Measurements from ENCODE around the gene ITPR3. TPM values are rescaled to one million over a fixed set of nuclear protein-coding genes. Genes with fewer than 3 reads are reported as not detected.

The ITPR3 gene
- total RNA-seq, 1 donor from 2014 or later, result 69.3 TPM

- no peak for DNase-seq (ENCODE audit: low read depth)
- peak overlapping the region; percentile 94 for H3K4me3 ChIP-seq (ENCODE audit: low read depth, low read length)
- no peak for TF ChIP-seq CTCF (conservative IDR thresholded peaks at IDR 0.05; ENCODE audit: low read depth, low read length)
These were observed 728 bp downstream of the ITPR3 start for GRCh38 chr6:33621711-33622388.

- TF ChIP-seq CTCF (conservative IDR thresholded peaks at IDR 0.05; ENCODE audit: low read depth, low read length), result no peak
- H3K4me3 ChIP-seq (ENCODE audit: low read depth, low read length), result peak overlapping the region; percentile 94
- no peak for DNase-seq (ENCODE audit: low read depth)
These were observed 1.6 kb downstream of the ITPR3 start for GRCh38 chr6:33622456-33623431.

- DNase-seq (ENCODE audit: low read depth), result no peak
- H3K4me3 ChIP-seq (ENCODE audit: low read depth, low read length), result peak overlapping the region; percentile 94
- no peak for TF ChIP-seq CTCF (conservative IDR thresholded peaks at IDR 0.05; ENCODE audit: low read depth, low read length)
These were observed 2.8 kb downstream of the ITPR3 start for GRCh38 chr6:33623895-33624381.

GRCh38 chr6:33624856-33625255 is 3.7 kb downstream of the ITPR3 start:
- no peak for DNase-seq (ENCODE audit: low read depth)
- peak overlapping the region; percentile 18 for H3K4me3 ChIP-seq (ENCODE audit: low read depth, low read length)
- no peak for TF ChIP-seq CTCF (conservative IDR thresholded peaks at IDR 0.05; ENCODE audit: low read depth, low read length)

GRCh38 chr6:33627876-33628275 is 6.8 kb downstream of the ITPR3 start:
- no peak for TF ChIP-seq CTCF (conservative IDR thresholded peaks at IDR 0.05; ENCODE audit: low read depth, low read length)
- DNase-seq (ENCODE audit: low read depth), result no peak
- no peak overlapping the region for H3K4me3 ChIP-seq (ENCODE audit: low read depth, low read length)

GRCh38 chr6:33628401-33628964 is 7.4 kb downstream of the ITPR3 start:
- H3K4me3 ChIP-seq (ENCODE audit: low read depth, low read length), result no peak overlapping the region
- DNase-seq (ENCODE audit: low read depth), result no peak
- no peak for TF ChIP-seq CTCF (conservative IDR thresholded peaks at IDR 0.05; ENCODE audit: low read depth, low read length)

All from epithelial cell of proximal tubule (primary cell).